ENCODE results near the gene PPME1.

- TF ChIP-seq CTCF (IDR thresholded peaks at IDR 0.05), result no peak
- no peak for TF ChIP-seq POLR2AphosphoS5 (IDR thresholded peaks at IDR 0.05; ENCODE audit: low read depth, low read length)
Observed at GRCh38 chr11:74249496-74249895, 78.4 kb downstream of the PPME1 start.
